Suprapubic skin (tissue), 4 donors: ENCODE results near the gene SNRPA. TPM values are rescaled to one million over a fixed set of nuclear protein-coding genes. Genes with fewer than 3 reads are reported as not detected.

ENCODE experiments used
- DNase-seq, 2 donors: peaks; one replicate each; pipeline ENCODE4 v3.0.0-alpha.2; 2019; ENCODE audit warnings: low spot score in 2 of 2
- H3K27ac ChIP-seq: fragments of 200-600 bp; sonication (generic); one replicate; pipeline ENCODE4 v1.5.1; 2019
- H3K27me3 ChIP-seq: fragments of 200-600 bp; sonication (generic); one replicate; pipeline ENCODE4 v1.5.1; 2019
- H3K36me3 ChIP-seq: fragments of 200-600 bp; sonication (generic); one replicate; pipeline ENCODE4 v1.5.1; 2019
- H3K4me1 ChIP-seq: fragments of 200-600 bp; sonication (generic); one replicate; pipeline ENCODE4 v1.5.1; 2019
- H3K4me3 ChIP-seq: fragments of 200-600 bp; sonication (generic); one replicate; pipeline ENCODE4 v1.5.1; 2019; ENCODE audit warnings: mild to moderate bottlenecking
- H3K9me3 ChIP-seq: fragments of 200-600 bp; sonication (generic); one replicate; pipeline ENCODE4 v1.5.1; 2019
- CTCF ChIP-seq, 2 donors: fragments of 200-600 bp in 1 of 2; fragments of 450-650 bp in 1 of 2; sonication (generic) in 1 of 2; IDR thresholded peaks; one replicate each; pipeline ENCODE4 v1.5.1; 2016 to 2019; ENCODE audit warnings: antibody characterized with exemption in 2 of 2, mild to moderate bottlenecking in 1 of 2, moderate library complexity in 1 of 2
- EP300 ChIP-seq: sonication (generic); formaldehyde crosslinking; IDR thresholded peaks from one replicate; pipeline ENCODE4 v1.6.1; 2017; ENCODE audit warnings: antibody characterized with exemption
- POLR2A ChIP-seq, 2 donors: fragments of 450-650 bp; IDR thresholded peaks; one replicate each; pipeline ENCODE4 v1.6.1; 2017; ENCODE audit warnings: antibody characterized with exemption in 2 of 2, mild to moderate bottlenecking in 2 of 2, moderate library complexity in 2 of 2
- POLR2AphosphoS5 ChIP-seq, 3 donors: sonication (generic); formaldehyde crosslinking; IDR thresholded peaks; one replicate each; pipeline ENCODE4 v1.6.1; 2017; ENCODE audit warnings: antibody characterized with exemption in 3 of 3
- WGBS: methylation state at CpG from one replicate; pipeline ENCODE4 v1.1.5; 2018; 5-methylcytosine and 5-hydroxymethylcytosine counted together
- total RNA-seq, 4 donors: library from RNA; depleted of rRNA; stranded (reverse); fragments of >200 nt; gene quantifications; one replicate each; pipeline ENCODE4 v1.1.0, GENCODE V29; 2016

SNRPA gene
- total RNA-seq, 4 donors from 2014 or later = 49.6 to 52.2 (median 51.0) TPM

- 82% methylated on average over 10 of the region's 17 CpGs for WGBS
- no peak overlapping the region for H3K4me3 ChIP-seq
- TF ChIP-seq EP300 = no peak
- TF ChIP-seq POLR2AphosphoS5 (IDR thresholded peaks at IDR 0.05) = no peak
- TF ChIP-seq POLR2A (IDR thresholded peaks at IDR 0.05) = no peak
- TF ChIP-seq CTCF (IDR thresholded peaks at IDR 0.05) = no peak
- H3K27me3 ChIP-seq = no peaks in the 10 kb centered on the region
- peaks cover 40% of the 10 kb centered on the region for H3K4me1 ChIP-seq
- H3K36me3 ChIP-seq = peaks cover 7% of the 10 kb centered on the region
- no peak for DNase-seq
- H3K27ac ChIP-seq = no peak overlapping the region
- no peaks in the 10 kb centered on the region for H3K9me3 ChIP-seq
Measured at GRCh38 chr19:40744554-40745401, 6.2 kb upstream of the SNRPA start.

GRCh38 chr19:40745402-40745780, 5.6 kb upstream of the SNRPA start:
- peaks cover 38% of the 10 kb centered on the region for H3K4me1 ChIP-seq
- no peak for DNase-seq
- H3K4me3 ChIP-seq = no peak overlapping the region
- TF ChIP-seq POLR2AphosphoS5 (IDR thresholded peaks at IDR 0.05) = no peak
- no peak for TF ChIP-seq CTCF (IDR thresholded peaks at IDR 0.05)
- WGBS = 80% methylated on average over 7 of the region's 7 CpGs
- H3K36me3 ChIP-seq = peaks cover 3% of the 10 kb centered on the region
- no peaks in the 10 kb centered on the region for H3K9me3 ChIP-seq
- H3K27ac ChIP-seq = no peak overlapping the region
- H3K27me3 ChIP-seq = no peaks in the 10 kb centered on the region

- H3K4me1 ChIP-seq = peaks cover 35% of the 10 kb centered on the region
- no peaks in the 10 kb centered on the region for H3K36me3 ChIP-seq
- H3K27ac ChIP-seq = no peak overlapping the region
- no peaks in the 10 kb centered on the region for H3K27me3 ChIP-seq
- TF ChIP-seq POLR2AphosphoS5 (IDR thresholded peaks at IDR 0.05) (no peak), POLR2A (IDR thresholded peaks at IDR 0.05) (no peak), EP300 (no peak), CTCF (IDR thresholded peaks at IDR 0.05) (no peak)
- no peak for DNase-seq
- no peaks in the 10 kb centered on the region for H3K9me3 ChIP-seq
- 93% methylated on average over 7 of the region's 7 CpGs for WGBS
- H3K4me3 ChIP-seq = no peak overlapping the region
Measured at GRCh38 chr19:40747536-40747935, 3.5 kb upstream of the SNRPA start.

GRCh38 chr19:40750058-40750873, 737 bp upstream of the SNRPA start, which contains the start of gene ACTMAP:
Gene ACTMAP (minus strand): TSS chr19:40750477. CDS start chr19:40749803, 674 bp downstream.
- H3K27ac ChIP-seq = peak within 1 kb of the TSS; percentile 92
- H3K36me3 ChIP-seq = no peaks in the 10 kb centered on the region
- H3K4me3 ChIP-seq = peak within 1 kb of the TSS; percentile 72
- TF ChIP-seq EP300 (no peak), CTCF (IDR thresholded peaks at IDR 0.05) (no peak), POLR2A (IDR thresholded peaks at IDR 0.05) (peak; percentile 9 to 62), POLR2AphosphoS5 (IDR thresholded peaks at IDR 0.05) (peak; percentile 40 to 75 (median 62))
- DNase-seq = peak; percentile 100
- no peaks in the 10 kb centered on the region for H3K27me3 ChIP-seq
- H3K9me3 ChIP-seq = no peaks in the 10 kb centered on the region
- peaks cover 55% of the 10 kb centered on the region for H3K4me1 ChIP-seq
- WGBS = under 1% methylated on average over 43 of the region's 43 CpGs

GRCh38 chr19:40752257-40752781, 1.3 kb downstream of the SNRPA start:
- Histone ChIP-seq H3K4me3 (peak overlapping the region; percentile 72), H3K27ac (peak overlapping the region; percentile 92), H3K9me3 (no peaks in the 10 kb centered on the region), H3K4me1 (peaks cover 72% of the 10 kb centered on the region), H3K36me3 (peaks cover 2% of the 10 kb centered on the region), H3K27me3 (no peaks in the 10 kb centered on the region)
- TF ChIP-seq POLR2AphosphoS5 (IDR thresholded peaks at IDR 0.05) = no peak
- TF ChIP-seq POLR2A (IDR thresholded peaks at IDR 0.05) = no peak
- TF ChIP-seq EP300 = no peak
- TF ChIP-seq CTCF (IDR thresholded peaks at IDR 0.05) = no peak
- DNase-seq = no peak
- 72% methylated on average over 12 of the region's 12 CpGs for WGBS
